Trophoblast cell (in vitro differentiated cells and primary cell): ENCODE measurements around the gene TK2.

ENCODE experiments used
- DNase-seq, 2 donors: peaks; one replicate each; pipeline ENCODE4 v3.0.0-alpha.2; 2016
- H2AFZ ChIP-seq: 2 replicates; pipeline ENCODE4 v1.6.1; 2013; ENCODE audit warnings: low read length, moderate library complexity, mild to moderate bottlenecking; ENCODE audit not compliant: insufficient read depth, poor library complexity
- H2AK5ac ChIP-seq: 2 replicates; pipeline ENCODE4 v1.6.1; 2013; ENCODE audit warnings: mild to moderate bottlenecking, low read length
- H2BK120ac ChIP-seq: 2 replicates; pipeline ENCODE4 v1.6.1; 2013; ENCODE audit warnings: low read length, mild to moderate bottlenecking, moderate library complexity; ENCODE audit not compliant: insufficient read depth, poor library complexity
- H2BK12ac ChIP-seq: 2 replicates; pipeline ENCODE4 v1.6.1; 2013; ENCODE audit warnings: mild to moderate bottlenecking, low read length, moderate library complexity
- H2BK5ac ChIP-seq: 2 replicates; pipeline ENCODE4 v1.6.1; 2013; ENCODE audit warnings: low read length, low read depth, moderate library complexity, mild to moderate bottlenecking; ENCODE audit not compliant: poor library complexity
- H3K14ac ChIP-seq: 2 replicates; pipeline ENCODE4 v1.6.1; 2013; ENCODE audit warnings: mild to moderate bottlenecking, low read length
- H3K18ac ChIP-seq: 2 replicates; pipeline ENCODE4 v1.6.1; 2013; ENCODE audit warnings: mild to moderate bottlenecking, low read length
- H3K23ac ChIP-seq: 2 replicates; pipeline ENCODE4 v1.6.1; 2013; ENCODE audit warnings: low read length
- H3K27ac ChIP-seq: 2 replicates; pipeline ENCODE4 v1.5.1; 2013; ENCODE audit warnings: low read depth, mild to moderate bottlenecking, inconsistent platforms, low read length, moderate library complexity
- H3K27me3 ChIP-seq: 2 replicates; pipeline ENCODE4 v1.6.1; 2013; ENCODE audit warnings: inconsistent platforms, mild to moderate bottlenecking, low read length, moderate library complexity; ENCODE audit not compliant: insufficient read depth
- H3K36me3 ChIP-seq, 2 experiments: 1 replicate in 1 of 2; 2 replicates in 1 of 2; pipeline ENCODE4 v1.6.1; 2013; ENCODE audit warnings: low read length in 2 of 2, mild to moderate bottlenecking in 2 of 2, moderate library complexity in 1 of 2; ENCODE audit not compliant: insufficient read depth in 2 of 2, control insufficient read depth in 1 of 2
- H3K4ac ChIP-seq: 2 replicates; pipeline ENCODE4 v1.6.1; 2013; ENCODE audit warnings: low read depth, mild to moderate bottlenecking, low read length, moderate library complexity
- H3K4me1 ChIP-seq, 2 experiments: 1 replicate in 1 of 2; 2 replicates in 1 of 2; pipeline ENCODE4 v1.6.1; 2013; ENCODE audit warnings: low read length in 2 of 2, mild to moderate bottlenecking in 2 of 2, moderate library complexity in 1 of 2; ENCODE audit not compliant: insufficient read depth in 2 of 2, control insufficient read depth in 1 of 2
- H3K4me2 ChIP-seq: 2 replicates; pipeline ENCODE4 v1.6.1; 2013; ENCODE audit warnings: inconsistent platforms, mild to moderate bottlenecking, low read length, moderate library complexity
- H3K4me3 ChIP-seq: 2 replicates; pipeline ENCODE4 v1.5.1; 2013; ENCODE audit warnings: mild to moderate bottlenecking, low read depth, low read length, inconsistent platforms
- H3K79me1 ChIP-seq: one replicate; pipeline ENCODE4 v1.6.1; 2013; ENCODE audit warnings: low read length
- H3K79me2 ChIP-seq: 2 replicates; pipeline ENCODE4 v1.6.1; 2013; ENCODE audit warnings: low read length, mild to moderate bottlenecking; ENCODE audit not compliant: control insufficient read depth, insufficient read depth, poor library complexity
- H3K9ac ChIP-seq: 2 replicates; pipeline ENCODE4 v1.6.1; 2013; ENCODE audit warnings: mild to moderate bottlenecking, low read length
- H3K9me3 ChIP-seq: 2 replicates; pipeline ENCODE4 v1.6.1; 2013; ENCODE audit warnings: low read depth, mild to moderate bottlenecking, control low read depth, inconsistent platforms, low read length; ENCODE audit not compliant: insufficient read depth
- H4K12ac ChIP-seq: 2 replicates; pipeline ENCODE4 v1.6.1; 2013; ENCODE audit warnings: low read depth, mild to moderate bottlenecking, low read length, moderate library complexity
- H4K8ac ChIP-seq: 2 replicates; pipeline ENCODE4 v1.6.1; 2013; ENCODE audit warnings: low read depth, mild to moderate bottlenecking, low read length, moderate library complexity
- H4K91ac ChIP-seq: one replicate; pipeline ENCODE4 v1.6.1; 2013; ENCODE audit warnings: low read depth, mild to moderate bottlenecking, low read length, moderate library complexity
- WGBS: extraction: QIAGEN DNeasy Blood & Tissue Kit; methylation state at CpG from one replicate; pipeline ENCODE4 v1.1.7; 2013; ENCODE audit warnings: missing lambda C conversion rate; ENCODE audit not compliant: insufficient read length, insufficient coverage; ENCODE audit errors: extremely low coverage; 5-methylcytosine and 5-hydroxymethylcytosine counted together

The TK2 gene

GRCh38 chr16:66473051-66473571 lies 76.8 kb downstream of the TK2 start:
- no peak overlapping the region for H4K8ac ChIP-seq
- no peak overlapping the region for H3K18ac ChIP-seq
- no peak overlapping the region for H2AK5ac ChIP-seq
- H4K12ac ChIP-seq: no peak overlapping the region
- DNase-seq: no peak
- H3K27me3 ChIP-seq: no peaks in the 10 kb centered on the region
- H2BK120ac ChIP-seq: no peak overlapping the region
- no peak overlapping the region for H3K4me3 ChIP-seq
- H3K27ac ChIP-seq: no peak overlapping the region
- H3K79me1 ChIP-seq: peaks cover 10% of the 10 kb centered on the region
- no peak overlapping the region for H2AFZ ChIP-seq
- no peak overlapping the region for H2BK12ac ChIP-seq
- H3K9ac ChIP-seq: no peak overlapping the region
- H3K36me3 ChIP-seq: no peaks in the 10 kb centered on the region
- H3K4me2 ChIP-seq: no peak overlapping the region
- no CpG with 5 or more reads among the region's 15 CpGs for WGBS
- H2BK5ac ChIP-seq: no peak overlapping the region
- H4K91ac ChIP-seq: no peak overlapping the region
- H3K4ac ChIP-seq: no peak overlapping the region
- no peak overlapping the region for H3K23ac ChIP-seq
- peaks cover 8 to 14% of the 10 kb centered on the region in 2 experiments for H3K4me1 ChIP-seq
- no peaks in the 10 kb centered on the region for H3K9me3 ChIP-seq
- no peaks in the 10 kb centered on the region for H3K79me2 ChIP-seq
- no peak overlapping the region for H3K14ac ChIP-seq

- WGBS: no CpG with 5 or more reads among the region's 10 CpGs
- no peaks in the 10 kb centered on the region for H3K27me3 ChIP-seq
- no peak overlapping the region for H3K27ac ChIP-seq
- H2BK120ac ChIP-seq: no peak overlapping the region
- H3K4me3 ChIP-seq: no peak overlapping the region
- H3K4ac ChIP-seq: no peak overlapping the region
- H4K91ac ChIP-seq: no peak overlapping the region
- no peak overlapping the region for H3K9ac ChIP-seq
- no peaks in the 10 kb centered on the region for H3K79me2 ChIP-seq
- no peak overlapping the region for H2BK5ac ChIP-seq
- H3K4me2 ChIP-seq: no peak overlapping the region
- H3K9me3 ChIP-seq: no peaks in the 10 kb centered on the region
- no peak overlapping the region for H2BK12ac ChIP-seq
- H3K14ac ChIP-seq: no peak overlapping the region
- H3K4me1 ChIP-seq: peaks cover 0 to under 1% of the 10 kb centered on the region in 2 experiments
- H4K8ac ChIP-seq: no peak overlapping the region
- no peak overlapping the region for H2AFZ ChIP-seq
- no peak for DNase-seq
- no peak overlapping the region for H2AK5ac ChIP-seq
- H3K79me1 ChIP-seq: peaks cover under 1% of the 10 kb centered on the region
- H3K18ac ChIP-seq: no peak overlapping the region
- no peak overlapping the region for H3K23ac ChIP-seq
- no peak overlapping the region for H4K12ac ChIP-seq
- no peaks in the 10 kb centered on the region for H3K36me3 ChIP-seq
Observed at GRCh38 chr16:66471716-66472393, 78.1 kb downstream of the TK2 start.

DNA sequence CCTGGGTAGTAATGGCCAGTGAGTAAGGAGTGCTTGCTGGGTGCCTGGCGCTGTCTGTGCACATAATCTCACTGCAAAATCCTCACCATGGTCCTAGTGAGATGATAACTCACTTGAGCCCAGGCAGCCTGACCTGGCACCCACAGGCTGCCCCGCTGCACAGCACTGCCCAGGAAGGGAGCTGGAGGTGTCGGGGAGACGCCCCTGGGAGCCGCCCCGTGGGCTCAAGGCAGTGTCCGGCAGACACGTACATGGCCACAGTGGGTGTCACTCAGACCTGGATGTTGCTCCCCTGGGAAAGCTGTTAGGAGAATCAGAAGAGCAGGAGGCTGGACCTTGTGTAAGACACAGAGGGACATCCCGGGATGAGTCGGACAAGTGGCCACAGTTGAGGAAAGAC lies 78.7 kb downstream of the TK2 start:
- no peak overlapping the region for H2BK5ac ChIP-seq
- WGBS: no CpG with 5 or more reads among the region's 10 CpGs

GRCh38 chr16:66470556-66470955 lies 79.4 kb downstream of the TK2 start:
- DNase-seq: no peak
- no peaks in the 10 kb centered on the region for H3K4me1 ChIP-seq
- H3K18ac ChIP-seq: no peak overlapping the region
- H4K91ac ChIP-seq: no peak overlapping the region
- H3K79me1 ChIP-seq: no peaks in the 10 kb centered on the region
- H2AFZ ChIP-seq: no peak overlapping the region
- H3K4me2 ChIP-seq: no peak overlapping the region
- H4K8ac ChIP-seq: no peak overlapping the region
- no CpG with 5 or more reads among the region's 2 CpGs for WGBS
- no peak overlapping the region for H3K27ac ChIP-seq
- H3K14ac ChIP-seq: no peak overlapping the region
- no peak overlapping the region for H2BK12ac ChIP-seq
- H3K23ac ChIP-seq: no peak overlapping the region
- no peaks in the 10 kb centered on the region for H3K36me3 ChIP-seq
- H3K4me3 ChIP-seq: no peak overlapping the region
- no peak overlapping the region for H3K4ac ChIP-seq
- H3K9ac ChIP-seq: no peak overlapping the region
- no peaks in the 10 kb centered on the region for H3K79me2 ChIP-seq
- no peak overlapping the region for H2BK120ac ChIP-seq
- no peak overlapping the region for H2AK5ac ChIP-seq
- H4K12ac ChIP-seq: no peak overlapping the region
- no peaks in the 10 kb centered on the region for H3K27me3 ChIP-seq
- no peak overlapping the region for H2BK5ac ChIP-seq
- no peaks in the 10 kb centered on the region for H3K9me3 ChIP-seq

More for the DNA sequence above, 78.7 kb downstream of the TK2 start:
- H2BK120ac ChIP-seq: no peak overlapping the region
- DNase-seq: no peak
- H3K27ac ChIP-seq: no peak overlapping the region
- no peak overlapping the region for H3K4me2 ChIP-seq
- no peak overlapping the region for H4K91ac ChIP-seq
- no peak overlapping the region for H3K4ac ChIP-seq
- no peak overlapping the region for H3K23ac ChIP-seq
- no peaks in the 10 kb centered on the region for H3K27me3 ChIP-seq
- H4K8ac ChIP-seq: no peak overlapping the region
- H3K4me1 ChIP-seq: no peaks in the 10 kb centered on the region
- H3K4me3 ChIP-seq: no peak overlapping the region
- H3K79me1 ChIP-seq: no peaks in the 10 kb centered on the region
- H2BK12ac ChIP-seq: no peak overlapping the region
- no peak overlapping the region for H3K18ac ChIP-seq
- no peaks in the 10 kb centered on the region for H3K9me3 ChIP-seq
- H3K79me2 ChIP-seq: no peaks in the 10 kb centered on the region
- H3K14ac ChIP-seq: no peak overlapping the region
- H3K36me3 ChIP-seq: no peaks in the 10 kb centered on the region
- H2AFZ ChIP-seq: no peak overlapping the region
- no peak overlapping the region for H4K12ac ChIP-seq
- no peak overlapping the region for H2AK5ac ChIP-seq
- H3K9ac ChIP-seq: no peak overlapping the region
